K562 (cell line): ENCODE data around the gene ZNF74. TPM values are rescaled to one million over a fixed set of nuclear protein-coding genes. Genes with fewer than 3 reads are reported as not detected.

Experiments
- CBFB ChIP-seq: sonication (generic); formaldehyde crosslinking; IDR thresholded peaks from 2 replicates; pipeline ENCODE4 v1.4.0; 2020; ENCODE audit warnings: mild to moderate bottlenecking, missing genetic modification reagents
- CHAMP1 ChIP-seq: fragments of 450-650 bp; IDR thresholded peaks from 2 replicates; pipeline ENCODE4 v1.6.1; 2016; ENCODE audit warnings: mild to moderate bottlenecking
- E2F4 ChIP-seq: sonication (generic); formaldehyde crosslinking; IDR thresholded peaks from 2 replicates; pipeline ENCODE4 v1.8.0; 2022; ENCODE audit warnings: mild to moderate bottlenecking, low read depth, missing genetic modification reagents
- FOXA1 ChIP-seq: fragments of 450-650 bp; IDR thresholded peaks from 2 replicates; pipeline ENCODE4 v1.6.1; 2016; ENCODE audit warnings: mild to moderate bottlenecking, borderline replicate concordance
- GABPA ChIP-seq: fragments of 200-800 bp; sonication (Bioruptor generic); conservative IDR thresholded peaks from 2 replicates; pipeline ENCODE4 v1.6.1; 2016; ENCODE audit warnings: low read depth, missing genetic modification characterization, missing compliant biosample characterization
- JUND ChIP-seq, 2 experiments: IDR thresholded peaks; 2 replicates in 1 of 2; 3 replicates in 1 of 2; pipeline ENCODE4 v1.6.1; 2011; ENCODE audit warnings: borderline replicate concordance in 2 of 2, low read depth in 2 of 2, low read length in 2 of 2, improper control_type of control experiment in 1 of 2, missing biosample characterization in 1 of 2, missing genetic modification characterization in 1 of 2, missing genetic modification reagents in 1 of 2
- L3MBTL2 ChIP-seq: fragments of 450-650 bp; IDR thresholded peaks from 2 replicates; pipeline ENCODE4 v1.6.1; 2016; ENCODE audit warnings: mild to moderate bottlenecking, moderate library complexity
- MBD1 ChIP-seq: fragments of 250-450 bp; sonication (Bioruptor Pico); IDR thresholded peaks from 2 replicates; pipeline ENCODE4 v1.8.0; 2022; ENCODE audit warnings: inconsistent platforms
- MTF1 ChIP-seq: fragments of 250-450 bp; sonication (Bioruptor Pico); IDR thresholded peaks from 2 replicates; pipeline ENCODE4 v1.9.0; 2021; ENCODE audit warnings: moderate library complexity, mild to moderate bottlenecking, inconsistent platforms, borderline replicate concordance
- POLR2G ChIP-seq: fragments of 200-400 bp; formaldehyde crosslinking; IDR thresholded peaks from 2 replicates; pipeline ENCODE4 v1.6.1; 2017; ENCODE audit warnings: low read depth, mild to moderate bottlenecking, antibody characterized with exemption, low read length, moderate library complexity
- ZNF197 ChIP-seq: fragments of 200-800 bp; sonication (Bioruptor generic); IDR thresholded peaks from 2 replicates; pipeline ENCODE4 v1.6.1; 2016; ENCODE audit warnings: low read depth, missing genetic modification characterization, missing compliant biosample characterization
- ZZZ3 ChIP-seq: fragments of 450-650 bp; IDR thresholded peaks from 2 replicates; pipeline ENCODE4 v1.6.1; 2016; ENCODE audit warnings: antibody characterized with exemption, mild to moderate bottlenecking, moderate library complexity
- polyA plus RNA-seq, 8 experiments: library from polyadenylated mRNA; depleted of rRNA in 4 of 8; stranded (reverse) in 5 of 8; unstranded in 3 of 8; fragments of >200 nt; fragmentation: Nextera tagmentation in 2 of 8; fragmentation: Illumina TruSeq in 1 of 8; extraction: Ambion mirVana in 2 of 8; extraction: Trizol in 1 of 8; gene quantifications; 2 replicates each; pipeline versions ENCODE4 v1.2.1 to v1.2.3, GENCODE V29; 2011 to 2014; ENCODE audit warnings: inconsistent platforms in 1 of 8, missing spikeins in 1 of 8
- total RNA-seq, 7 experiments: library from RNA; depleted of rRNA in 6 of 7; stranded (reverse); fragments of >200 nt in 6 of 7; fragmentation: Illumina TruSeq in 2 of 7; extraction: Trizol in 2 of 7; gene quantifications; 2 replicates each; pipeline versions ENCODE4 v1.2.1 to v1.2.3, GENCODE V29; 2011 to 2021; ENCODE audit warnings: low replicate concordance in 1 of 7
- TF ChIP-seq, protein P1 (sequence below): fragments of 450-650 bp; IDR thresholded peaks from 2 replicates; pipeline ENCODE4 v1.6.1; 2017; ENCODE audit warnings: antibody characterized with exemption, mild to moderate bottlenecking

ZNF74 gene
- total and polyA plus RNA-seq, 9 of the 15 experiments (the other 6 are each of a cell fraction or from before 2014, with no cell fraction given) = 2.4 to 53.5 (median 31.5) TPM

DNA sequence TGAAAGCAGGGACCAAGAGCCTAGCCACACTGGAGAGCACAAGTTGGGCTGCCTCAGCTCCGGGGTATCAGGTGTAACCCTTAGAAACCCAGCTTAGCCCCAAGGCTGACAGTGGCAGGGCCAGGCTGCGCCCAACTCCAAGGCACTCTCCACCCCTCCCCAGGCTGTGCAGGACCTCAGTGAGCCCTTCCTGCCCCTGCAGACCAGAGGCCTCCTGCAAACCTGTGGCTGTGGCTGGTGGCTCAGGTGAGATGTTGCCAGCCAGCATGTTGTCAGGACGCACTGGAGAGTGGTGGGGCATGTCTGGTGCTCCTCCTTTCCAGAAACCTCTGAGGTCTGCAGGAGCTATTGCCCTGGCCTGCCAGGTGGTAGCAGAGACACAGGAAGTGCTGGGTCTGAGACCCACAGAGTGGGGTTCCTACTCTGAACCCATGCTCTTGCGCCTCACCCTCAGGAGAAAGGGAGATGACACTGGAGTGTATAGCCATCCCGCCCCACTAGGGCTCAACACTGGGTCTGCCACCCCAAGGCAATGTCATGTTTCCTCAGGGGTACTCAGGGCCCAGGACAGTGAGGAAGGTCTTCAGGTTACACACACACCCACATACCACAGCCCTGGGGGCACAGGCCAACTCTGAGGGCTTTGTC, 46.1 kb downstream of the ZNF74 start (continued):
- TF ChIP-seq E2F4 (CRISPR knock-in tag) = peak; percentile 68; the same call in 1 of the 2 replicates
- TF ChIP-seq L3MBTL2 = no peak
- TF ChIP-seq, protein P1, sequence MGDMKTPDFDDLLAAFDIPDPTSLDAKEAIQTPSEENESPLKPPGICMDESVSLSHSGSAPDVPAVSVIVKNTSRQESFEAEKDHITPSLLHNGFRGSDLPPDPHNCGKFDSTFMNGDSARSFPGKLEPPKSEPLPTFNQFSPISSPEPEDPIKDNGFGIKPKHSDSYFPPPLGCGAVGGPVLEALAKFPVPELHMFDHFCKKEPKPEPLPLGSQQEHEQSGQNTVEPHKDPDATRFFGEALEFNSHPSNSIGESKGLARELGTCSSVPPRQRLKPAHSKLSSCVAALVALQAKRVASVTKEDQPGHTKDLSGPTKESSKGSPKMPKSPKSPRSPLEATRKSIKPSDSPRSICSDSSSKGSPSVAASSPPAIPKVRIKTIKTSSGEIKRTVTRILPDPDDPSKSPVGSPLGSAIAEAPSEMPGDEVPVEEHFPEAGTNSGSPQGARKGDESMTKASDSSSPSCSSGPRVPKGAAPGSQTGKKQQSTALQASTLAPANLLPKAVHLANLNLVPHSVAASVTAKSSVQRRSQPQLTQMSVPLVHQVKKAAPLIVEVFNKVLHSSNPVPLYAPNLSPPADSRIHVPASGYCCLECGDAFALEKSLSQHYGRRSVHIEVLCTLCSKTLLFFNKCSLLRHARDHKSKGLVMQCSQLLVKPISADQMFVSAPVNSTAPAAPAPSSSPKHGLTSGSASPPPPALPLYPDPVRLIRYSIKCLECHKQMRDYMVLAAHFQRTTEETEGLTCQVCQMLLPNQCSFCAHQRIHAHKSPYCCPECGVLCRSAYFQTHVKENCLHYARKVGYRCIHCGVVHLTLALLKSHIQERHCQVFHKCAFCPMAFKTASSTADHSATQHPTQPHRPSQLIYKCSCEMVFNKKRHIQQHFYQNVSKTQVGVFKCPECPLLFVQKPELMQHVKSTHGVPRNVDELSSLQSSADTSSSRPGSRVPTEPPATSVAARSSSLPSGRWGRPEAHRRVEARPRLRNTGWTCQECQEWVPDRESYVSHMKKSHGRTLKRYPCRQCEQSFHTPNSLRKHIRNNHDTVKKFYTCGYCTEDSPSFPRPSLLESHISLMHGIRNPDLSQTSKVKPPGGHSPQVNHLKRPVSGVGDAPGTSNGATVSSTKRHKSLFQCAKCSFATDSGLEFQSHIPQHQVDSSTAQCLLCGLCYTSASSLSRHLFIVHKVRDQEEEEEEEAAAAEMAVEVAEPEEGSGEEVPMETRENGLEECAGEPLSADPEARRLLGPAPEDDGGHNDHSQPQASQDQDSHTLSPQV = no peak
- TF ChIP-seq GABPA = no peak
- TF ChIP-seq CBFB (CRISPR knock-in tag) = 0 out of 2 replicates have a peak, but pooled peaks have one; percentile 59
- TF ChIP-seq MBD1 (CRISPR knock-in tag) = no peak
- TF ChIP-seq ZNF197 = no peak
- no peak for TF ChIP-seq FOXA1
- no peak for TF ChIP-seq ZZZ3
- no peak for TF ChIP-seq MTF1 (CRISPR knock-in tag)
- no peak for TF ChIP-seq CHAMP1
- no peak for TF ChIP-seq JUND (IDR thresholded peaks at IDR 0.05; ENCODE audit: borderline replicate concordance, low read depth, low read length)
- no peak for TF ChIP-seq JUND (tag; IDR thresholded peaks at IDR 0.05; ENCODE audit: borderline replicate concordance, low read depth, low read length)
- peak; percentile 61 for TF ChIP-seq POLR2G
